Kidney (tissue), 14 donors: Measurements from ENCODE around the gene SCYGR8. TPM values are rescaled to one million over a fixed set of nuclear protein-coding genes. Genes with fewer than 3 reads are reported as not detected.

ENCODE experiments used
- DNase-seq, 5 donors: peaks; one replicate each; pipeline ENCODE4 v3.0.0-alpha.2; 2013 to 2020
- FAIRE-seq: peaks from 2 replicates; lab custom pipeline; 2012; peaks lifted over from hg19 to GRCh38; lab: Jason Lieb, UNC
- H3K27ac ChIP-seq, 2 donors: one replicate each; pipeline ENCODE4 v1.7.0; 2013; ENCODE audit warnings: low read depth in 2 of 2, low read length in 2 of 2, inconsistent platforms in 1 of 2
- H3K27me3 ChIP-seq: one replicate; pipeline ENCODE4 v1.7.1; 2013; ENCODE audit warnings: low read length, inconsistent platforms; ENCODE audit not compliant: control insufficient read depth, insufficient read depth
- H3K36me3 ChIP-seq, 3 donors: one replicate each; pipeline versions ENCODE4 v1.7.0 to v1.7.1; 2013; ENCODE audit warnings: low read length in 3 of 3, control low read depth in 1 of 3, inconsistent platforms in 1 of 3; ENCODE audit not compliant: insufficient read depth in 3 of 3, control insufficient read depth in 2 of 3
- H3K4me1 ChIP-seq, 3 donors: one replicate each; pipeline versions ENCODE4 v1.7.0 to v1.7.1; 2013; ENCODE audit warnings: low read length in 3 of 3, inconsistent platforms in 1 of 3, low read depth in 1 of 3; ENCODE audit not compliant: control insufficient read depth in 2 of 3, insufficient read depth in 2 of 3
- H3K4me3 ChIP-seq, 3 donors: one replicate each; pipeline versions ENCODE4 v1.7.0 to v1.8.1; 2013; ENCODE audit warnings: low read length in 3 of 3, control low read depth in 1 of 3, inconsistent platforms in 1 of 3
- H3K9ac ChIP-seq, 3 donors: one replicate each; pipeline versions ENCODE4 v1.7.0 to v1.7.1; 2013; ENCODE audit warnings: low read length in 3 of 3, control low read depth in 1 of 3, inconsistent platforms in 1 of 3
- H3K9me3 ChIP-seq, 3 donors: one replicate each; pipeline versions ENCODE4 v1.7.0 to v1.7.1; 2013; ENCODE audit warnings: low read length in 3 of 3, control low read depth in 1 of 3, inconsistent platforms in 1 of 3; ENCODE audit not compliant: control insufficient read depth in 2 of 3, insufficient read depth in 1 of 3
- intact Hi-C: fragments of 100-400 bp; cut with DNase I; formaldehyde crosslinking; loops from one replicate; pipeline ENCODE4 v1.11.1; 2022
- polyA plus RNA-seq: library from polyadenylated mRNA; stranded (reverse); fragments of 350-450 nt; fragmentation: Illumina TruSeq; extraction: RNeasy Lipid Tissue Mini Kit (QIAGEN cat#74804); gene quantifications from one replicate; pipeline ENCODE4 v1.2.3, GENCODE V29; 2014; ENCODE audit warnings: low read depth, low replicate concordance; ENCODE audit not compliant: insufficient read depth
- total RNA-seq: library from RNA; stranded (reverse); fragmentation: NEBNext Ultra II Directional; extraction: Animal tissue kit (Norgen Biotek cat#: 25700); gene quantifications from one replicate; pipeline ENCODE4 v1.2.1, GENCODE V29; 2021
- TF ChIP-seq, protein P1 (sequence below): IDR thresholded peaks from 3 replicates; pipeline ENCODE4 v1.5.1; 2012; ENCODE audit warnings: mild to moderate bottlenecking, moderate library complexity, borderline replicate concordance; ENCODE audit not compliant: insufficient read depth; ENCODE audit errors: extremely low read depth
- donor health status: control.
- donor health status: control.
- donor health status: control.
- donor health status: control.
- donor health status: control.
- donor health status: DM: yes; HTN: yes; CAD: no.
- donor health status: Normal renal cell carcinoma (clear cell type).

Gene SCYGR8
- total and polyA plus RNA-seq, 2 donors from 2014 or later = not detected

DNA sequence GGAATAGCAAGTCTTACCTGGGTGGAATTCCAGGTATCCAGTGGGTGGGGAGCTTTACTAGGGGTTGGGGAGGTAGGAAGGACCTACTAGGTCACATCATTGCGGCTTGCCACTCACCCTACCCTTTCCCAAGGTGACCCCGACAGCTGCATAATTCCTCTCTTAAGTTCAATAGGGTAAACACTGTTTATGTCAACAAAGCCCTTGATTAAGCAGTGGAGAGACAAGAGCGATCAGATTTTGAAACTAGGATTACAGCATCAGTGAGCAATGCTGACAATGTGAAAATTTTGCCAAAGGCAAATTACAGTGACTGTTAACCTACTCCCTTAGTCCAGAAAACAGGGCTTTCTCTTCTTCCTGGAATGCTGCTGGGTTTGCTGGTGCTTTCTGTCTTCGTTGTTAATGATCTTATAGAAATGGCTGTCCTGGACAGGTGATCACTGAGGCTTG lies 42.4 kb upstream of the SCYGR8 start:
- no peak for FAIRE-seq
- Histone ChIP-seq H3K36me3 (no peaks in the 10 kb centered on the region), H3K4me3 (no peak overlapping the region), H3K27me3 (no peaks in the 10 kb centered on the region), H3K27ac (peak overlapping the region in 1 of 2 donors; percentile 11), H3K9me3 (no peaks in the 10 kb centered on the region), H3K9ac (no peak overlapping the region), H3K4me1 (no peaks in the 10 kb centered on the region)
- intact Hi-C loops = no loop called here
- TF ChIP-seq, protein P1, sequence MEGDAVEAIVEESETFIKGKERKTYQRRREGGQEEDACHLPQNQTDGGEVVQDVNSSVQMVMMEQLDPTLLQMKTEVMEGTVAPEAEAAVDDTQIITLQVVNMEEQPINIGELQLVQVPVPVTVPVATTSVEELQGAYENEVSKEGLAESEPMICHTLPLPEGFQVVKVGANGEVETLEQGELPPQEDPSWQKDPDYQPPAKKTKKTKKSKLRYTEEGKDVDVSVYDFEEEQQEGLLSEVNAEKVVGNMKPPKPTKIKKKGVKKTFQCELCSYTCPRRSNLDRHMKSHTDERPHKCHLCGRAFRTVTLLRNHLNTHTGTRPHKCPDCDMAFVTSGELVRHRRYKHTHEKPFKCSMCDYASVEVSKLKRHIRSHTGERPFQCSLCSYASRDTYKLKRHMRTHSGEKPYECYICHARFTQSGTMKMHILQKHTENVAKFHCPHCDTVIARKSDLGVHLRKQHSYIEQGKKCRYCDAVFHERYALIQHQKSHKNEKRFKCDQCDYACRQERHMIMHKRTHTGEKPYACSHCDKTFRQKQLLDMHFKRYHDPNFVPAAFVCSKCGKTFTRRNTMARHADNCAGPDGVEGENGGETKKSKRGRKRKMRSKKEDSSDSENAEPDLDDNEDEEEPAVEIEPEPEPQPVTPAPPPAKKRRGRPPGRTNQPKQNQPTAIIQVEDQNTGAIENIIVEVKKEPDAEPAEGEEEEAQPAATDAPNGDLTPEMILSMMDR = no peak
- DNase-seq = no peak

DNA sequence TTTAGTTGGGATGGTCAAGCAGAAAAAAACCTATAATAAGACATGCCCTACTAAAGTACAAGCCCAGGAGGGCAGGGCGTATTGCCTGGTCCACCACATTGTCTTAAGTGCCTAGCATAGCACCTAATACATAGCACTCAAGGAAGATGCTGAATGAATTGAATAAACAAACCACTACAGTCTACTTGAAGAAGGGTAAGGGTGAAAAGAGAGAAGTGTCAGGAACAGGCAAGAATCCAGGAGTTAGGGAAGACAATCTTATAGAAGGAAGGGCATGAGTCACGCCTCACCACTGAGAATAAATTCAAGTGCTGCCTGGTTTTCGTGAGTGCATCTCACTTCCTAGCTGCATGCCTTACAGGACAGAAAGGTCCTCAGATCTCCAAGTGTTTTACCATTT lies 41.7 kb upstream of the SCYGR8 start:
- no peaks in the 10 kb centered on the region for H3K9me3 ChIP-seq
- no peaks in the 10 kb centered on the region for H3K27me3 ChIP-seq
- no peak for DNase-seq
- H3K4me3 ChIP-seq = no peak overlapping the region
- no peak overlapping the region for H3K9ac ChIP-seq
- H3K36me3 ChIP-seq = no peaks in the 10 kb centered on the region
- TF ChIP-seq, protein P1 = no peak
- intact Hi-C loops = no loop called here
- H3K27ac ChIP-seq = no peak overlapping the region
- H3K4me1 ChIP-seq = no peaks in the 10 kb centered on the region
- no peak for FAIRE-seq

- Histone ChIP-seq H3K27me3 (no peaks in the 10 kb centered on the region), H3K4me1 (no peaks in the 10 kb centered on the region), H3K9me3 (no peaks in the 10 kb centered on the region), H3K4me3 (no peak overlapping the region), H3K36me3 (no peaks in the 10 kb centered on the region), H3K9ac (no peak overlapping the region), H3K27ac (no peak overlapping the region)
- TF ChIP-seq, protein P1 = no peak
- intact Hi-C loops = no loop called here
- FAIRE-seq = no peak
- DNase-seq = no peak
Measured at GRCh38 chr2:227706859-227707258, 38.8 kb upstream of the SCYGR8 start.

DNA sequence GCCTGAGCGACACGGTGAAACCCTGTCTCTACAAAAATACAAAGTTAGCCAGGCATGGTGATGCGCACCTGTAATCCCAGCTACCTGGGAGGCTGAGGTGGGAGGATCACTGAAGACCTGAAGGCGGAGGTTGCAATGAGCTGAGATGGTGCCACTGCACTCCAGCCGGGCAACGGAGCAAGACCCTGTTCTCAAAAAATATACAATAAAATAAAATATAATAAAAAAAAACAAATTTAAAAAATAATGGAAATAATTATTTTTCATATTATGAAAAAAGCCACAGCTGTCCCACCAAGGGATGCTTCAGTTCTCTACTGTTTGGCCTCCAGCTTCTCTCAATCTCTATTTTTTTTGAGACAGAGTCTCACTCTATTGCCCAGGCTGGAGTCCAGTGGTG lies 38.3 kb upstream of the SCYGR8 start:
- Histone ChIP-seq H3K36me3 (no peaks in the 10 kb centered on the region), H3K27ac (no peak overlapping the region), H3K4me3 (no peak overlapping the region), H3K27me3 (no peaks in the 10 kb centered on the region), H3K9me3 (no peaks in the 10 kb centered on the region), H3K9ac (no peak overlapping the region), H3K4me1 (no peaks in the 10 kb centered on the region)
- intact Hi-C loops = no loop called here
- DNase-seq (no peak), FAIRE-seq (no peak)
- TF ChIP-seq, protein P1 = no peak
